Endothelial cell of umbilical vein (primary cell): ENCODE data around the gene STIM1. TPM values are rescaled to one million over a fixed set of nuclear protein-coding genes. Genes with fewer than 3 reads are reported as not detected.
A peak's percentile ranks its signal among the peaks of the same experiment; 100 is the strongest.

Source experiments
- BruUV-seq: library from RNA; stranded (reverse); fragments of 400-500 nt; replicated peaks from 2 replicates; lab custom pipeline; 2021; lab: Mats Ljungman, UMichigan
- CTCF ChIA-PET: fragments of 300-600, 350-600 bp; sonication (Branson Sonifier 250); formaldehyde crosslinking; loops from one replicate; lab custom pipeline; 2021; ENCODE audit warnings: antibody characterized with exemption, inconsistent platforms; lab: Charles Lee
- POLR2A ChIA-PET: fragments of 300-600, 350-600 bp; sonication (Branson Sonifier 250); formaldehyde crosslinking; loops from one replicate; lab custom pipeline; 2021; ENCODE audit warnings: antibody characterized with exemption, inconsistent platforms; lab: Charles Lee
- DNase-seq: peaks from one replicate; pipeline ENCODE4 v3.0.0-alpha.2; 2011; ENCODE audit warnings: low read depth, low spot score
- FAIRE-seq: peaks from 2 replicates; lab custom pipeline; 2011; peaks lifted over from hg19 to GRCh38; lab: Jason Lieb, UNC
- H2AFZ ChIP-seq: 2 replicates; pipeline ENCODE4 v1.6.0; 2012; ENCODE audit warnings: low read depth, low read length, control low read depth, inconsistent platforms
- H3K27ac ChIP-seq: 2 replicates; pipeline ENCODE4 v1.5.1; 2011; ENCODE audit warnings: low read depth, mild to moderate bottlenecking, control low read depth, low read length, moderate library complexity; ENCODE audit not compliant: insufficient read depth
- H3K27me3 ChIP-seq, 2 experiments: 2 replicates each; pipeline versions ENCODE4 v1.6.0 to v1.6.1; 2011; ENCODE audit warnings: low read length in 2 of 2, mixed read lengths in 1 of 2; ENCODE audit not compliant: control insufficient read depth in 2 of 2, insufficient read depth in 2 of 2
- H3K36me3 ChIP-seq, 2 experiments: 2 replicates in 1 of 2; 3 replicates in 1 of 2; pipeline ENCODE4 v1.5.1; 2011; ENCODE audit warnings: low read length in 2 of 2, mild to moderate bottlenecking in 1 of 2, moderate library complexity in 1 of 2; ENCODE audit not compliant: control insufficient read depth in 2 of 2, insufficient read depth in 2 of 2; ENCODE audit errors: extremely low read depth in 1 of 2
- H3K4me1 ChIP-seq: 3 replicates; pipeline ENCODE4 v1.5.1; 2011; ENCODE audit warnings: mild to moderate bottlenecking, low read length; ENCODE audit not compliant: control insufficient read depth, insufficient read depth; ENCODE audit errors: extremely low read depth
- H3K4me2 ChIP-seq: 2 replicates; pipeline ENCODE4 v1.6.1; 2011; ENCODE audit warnings: low read length, control low read depth, mixed read lengths; ENCODE audit not compliant: insufficient read depth
- H3K4me3 ChIP-seq, 3 experiments: fragments of 200-600 bp in 1 of 3; sonication (generic), shearing (Covaris generic) in 1 of 3; replicated peaks in 1 of 3; 2 replicates each; pipeline ENCODE4 v1.5.1; 2011 to 2016; ENCODE audit warnings: control low read depth in 3 of 3, low read length in 3 of 3, mild to moderate bottlenecking in 2 of 3, inconsistent platforms in 1 of 3, low read depth in 1 of 3, moderate library complexity in 1 of 3; ENCODE audit not compliant: insufficient read depth in 1 of 3
- H3K79me2 ChIP-seq: 2 replicates; pipeline ENCODE4 v1.6.0; 2012; ENCODE audit warnings: low read length, inconsistent platforms; ENCODE audit not compliant: control insufficient read depth, insufficient read depth
- H3K9ac ChIP-seq: replicated peaks from 2 replicates; pipeline ENCODE3; 2011; ENCODE audit warnings: low read length, control low read depth; ENCODE audit not compliant: insufficient read depth; ENCODE audit errors: extremely low read depth
- H3K9me1 ChIP-seq: replicated peaks from 3 replicates; pipeline ENCODE4 v1.6.0; 2011; ENCODE audit warnings: mild to moderate bottlenecking, low read length; ENCODE audit not compliant: control insufficient read depth, insufficient read depth; ENCODE audit errors: extremely low read depth
- H3K9me3 ChIP-seq: replicated peaks from 2 replicates; pipeline ENCODE4 v1.5.1; 2012; ENCODE audit warnings: low read length, inconsistent platforms; ENCODE audit not compliant: control insufficient read depth, insufficient read depth
- H4K20me1 ChIP-seq: replicated peaks from 2 replicates; pipeline ENCODE3; 2011; ENCODE audit warnings: mild to moderate bottlenecking, low read length; ENCODE audit not compliant: control insufficient read depth, insufficient read depth; ENCODE audit errors: extremely low read depth
- EZH2 ChIP-seq: IDR thresholded peaks from 2 replicates; pipeline ENCODE4 v1.6.1; 2012; ENCODE audit warnings: borderline replicate concordance, low read depth, mild to moderate bottlenecking, moderate library complexity, low read length, inconsistent platforms; ENCODE audit not compliant: severe bottlenecking
- FOS ChIP-seq: IDR thresholded peaks from 2 replicates; pipeline ENCODE4 v1.6.1; 2011; ENCODE audit warnings: mild to moderate bottlenecking, low read length, moderate library complexity, borderline replicate concordance; ENCODE audit not compliant: insufficient read depth
- POLR2AphosphoS5 ChIP-seq: IDR thresholded peaks from 2 replicates; pipeline ENCODE4 v1.6.1; 2012; ENCODE audit warnings: low read depth, mild to moderate bottlenecking, control low read depth, low read length, moderate library complexity; ENCODE audit not compliant: insufficient read depth
- dilution Hi-C: fragments of 300-500 bp; cut with MboI; formaldehyde crosslinking; loops from one replicate; pipeline ENCODE4 v1.15.0; 2019; ENCODE audit warnings: low sequenced_read_pairs; ENCODE audit not compliant: extremely low pct_ligation_motif_present
- intact Hi-C: fragments of 100-400 bp; cut with micrococcal nuclease; formaldehyde crosslinking; loops from one replicate; pipeline ENCODE4 v1.10.0; 2022
- polyA plus RNA-seq, 4 experiments: library from polyadenylated mRNA; depleted of rRNA in 3 of 4; stranded (reverse) in 3 of 4; unstranded in 1 of 4; fragments of >200 nt; gene quantifications; 2 replicates each; pipeline versions ENCODE4 v1.2.1 to v1.2.3, GENCODE V29; 2011 to 2012; ENCODE audit warnings: missing spikeins in 1 of 4
- total RNA-seq: library from RNA; stranded (reverse); gene quantifications from 2 replicates; pipeline ENCODE4 v1.2.3, GENCODE V29; 2021
- TF ChIP-seq, protein P1 (sequence below), 2 donors: IDR thresholded peaks; 1 replicate in 1 of 2; 2 replicates in 1 of 2; pipeline ENCODE4 v1.5.1; 2011; ENCODE audit warnings: low read length in 2 of 2, mild to moderate bottlenecking in 2 of 2, moderate library complexity in 2 of 2, control low read depth in 1 of 2, inconsistent platforms in 1 of 2, low read depth in 1 of 2; ENCODE audit not compliant: insufficient read depth in 1 of 2; ENCODE audit errors: extremely low read depth in 1 of 2

The STIM1 gene
- total and polyA plus RNA-seq, 2 donors (not counting 3 experiments of a cell fraction or from before 2014, with no cell fraction given) = 32.7 to 33.4 TPM

DNA sequence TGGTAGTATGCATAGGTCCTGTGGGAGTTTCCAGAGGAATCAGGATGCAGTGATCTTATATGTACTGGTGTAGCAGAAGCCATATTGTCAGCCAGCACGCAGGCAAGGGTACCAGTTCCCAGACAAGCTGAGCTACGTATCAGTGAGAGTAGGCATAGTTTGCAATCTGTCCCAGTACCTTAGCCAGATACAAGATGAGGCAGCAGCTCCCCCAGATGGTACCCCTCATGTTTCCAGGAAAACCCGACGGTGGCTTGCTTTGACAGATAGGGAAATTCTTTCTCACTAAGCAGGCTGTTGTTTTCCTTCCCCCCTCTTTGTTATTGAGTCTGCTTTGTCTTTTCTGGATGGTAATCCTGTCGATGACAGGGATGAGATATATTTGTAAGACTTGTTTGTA is 129.4 kb downstream of the STIM1 start:
- H3K9ac ChIP-seq = no peak overlapping the region
- intact Hi-C loops (no loop called here), dilution Hi-C loops (no loop called here)
- H3K9me1 ChIP-seq = no peaks in the 10 kb centered on the region
- no peaks in the 10 kb centered on the region for H3K9me3 ChIP-seq
- FAIRE-seq (peak; percentile 24), DNase-seq (peak; percentile 55)
- H3K79me2 ChIP-seq = no peaks in the 10 kb centered on the region
- no peak overlapping the region for H3K4me2 ChIP-seq
- H3K27me3 ChIP-seq = no peaks in the 10 kb centered on the region
- H4K20me1 ChIP-seq = no peaks in the 10 kb centered on the region
- TF ChIP-seq, protein P1, sequence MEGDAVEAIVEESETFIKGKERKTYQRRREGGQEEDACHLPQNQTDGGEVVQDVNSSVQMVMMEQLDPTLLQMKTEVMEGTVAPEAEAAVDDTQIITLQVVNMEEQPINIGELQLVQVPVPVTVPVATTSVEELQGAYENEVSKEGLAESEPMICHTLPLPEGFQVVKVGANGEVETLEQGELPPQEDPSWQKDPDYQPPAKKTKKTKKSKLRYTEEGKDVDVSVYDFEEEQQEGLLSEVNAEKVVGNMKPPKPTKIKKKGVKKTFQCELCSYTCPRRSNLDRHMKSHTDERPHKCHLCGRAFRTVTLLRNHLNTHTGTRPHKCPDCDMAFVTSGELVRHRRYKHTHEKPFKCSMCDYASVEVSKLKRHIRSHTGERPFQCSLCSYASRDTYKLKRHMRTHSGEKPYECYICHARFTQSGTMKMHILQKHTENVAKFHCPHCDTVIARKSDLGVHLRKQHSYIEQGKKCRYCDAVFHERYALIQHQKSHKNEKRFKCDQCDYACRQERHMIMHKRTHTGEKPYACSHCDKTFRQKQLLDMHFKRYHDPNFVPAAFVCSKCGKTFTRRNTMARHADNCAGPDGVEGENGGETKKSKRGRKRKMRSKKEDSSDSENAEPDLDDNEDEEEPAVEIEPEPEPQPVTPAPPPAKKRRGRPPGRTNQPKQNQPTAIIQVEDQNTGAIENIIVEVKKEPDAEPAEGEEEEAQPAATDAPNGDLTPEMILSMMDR (IDR thresholded peaks at IDR 0.05; ENCODE audit: extremely low read depth in 1 of 2, insufficient read depth in 1 of 2, low read depth in 1 of 2, low read length in 2 of 2) = peak in 1 of 2 donors; percentile 5
- TF ChIP-seq EZH2 (no peak), FOS (no peak)
- no peaks in the 10 kb centered on the region for H3K4me1 ChIP-seq
- no TSS peak for BruUV-seq
- no peak overlapping the region for H3K27ac ChIP-seq
- ChIA-PET CTCF (interaction anchor here (1.4 to 3.8 kb wide), 3 partner anchors 88 to 135 kb away, joined by 5 to 29 read pairs (median 28); partner anchors contain the start of gene STIM1), POLR2A (no interaction called here)
- no peak overlapping the region for H3K4me3 ChIP-seq
- no peak overlapping the region for H2AFZ ChIP-seq
- H3K36me3 ChIP-seq = no peaks in the 10 kb centered on the region

DNA sequence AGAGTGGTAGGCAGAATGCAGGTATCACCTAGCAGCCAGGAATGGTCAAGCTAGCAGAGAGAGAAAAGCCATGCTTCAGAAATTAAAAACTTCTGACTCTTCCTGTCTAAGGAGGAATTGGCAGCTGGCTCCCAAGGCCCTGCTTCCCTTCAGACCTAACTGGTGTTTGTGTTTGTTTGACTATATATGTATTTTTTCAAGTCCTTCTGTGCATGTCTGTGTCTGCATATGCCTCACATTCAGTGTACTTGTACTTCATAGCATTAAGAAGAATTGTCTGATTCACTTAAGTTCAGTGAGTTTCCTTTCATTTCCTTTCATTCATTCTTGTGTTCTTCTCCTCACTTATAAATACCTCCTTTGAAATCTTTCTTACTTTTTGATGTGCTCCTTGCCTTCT is 130.2 kb downstream of the STIM1 start:
- CTCF ChIA-PET = interaction anchor here (3.8 kb wide), 1 partner anchor 131 kb away, joined by 28 read pairs; the partner anchor contains the start of gene STIM1
- Histone ChIP-seq H3K79me2 (no peaks in the 10 kb centered on the region), H3K9me1 (no peaks in the 10 kb centered on the region), H3K4me3 (no peak overlapping the region), H2AFZ (no peak overlapping the region), H3K4me1 (no peaks in the 10 kb centered on the region), H3K4me2 (no peak overlapping the region), H3K36me3 (no peaks in the 10 kb centered on the region), H3K27ac (no peak overlapping the region), H3K27me3 (no peaks in the 10 kb centered on the region), H4K20me1 (no peaks in the 10 kb centered on the region), H3K9me3 (no peaks in the 10 kb centered on the region), H3K9ac (no peak overlapping the region)
- peak; percentile 15 for DNase-seq
- dilution Hi-C loops = no loop called here
- intact Hi-C loops = no loop called here
- TF ChIP-seq POLR2AphosphoS5 (no peak), FOS (no peak)
- POLR2A ChIA-PET = no interaction called here
- FAIRE-seq = no peak
- BruUV-seq = no TSS peak
